ENCODE measurements around the gene KRT83. TPM values are rescaled to one million over a fixed set of nuclear protein-coding genes. Genes with fewer than 3 reads are reported as not detected.

The KRT83 gene
- total and polyA plus RNA-seq, 2 donors (not counting 1 experiment from before 2014, with no cell fraction given) = not detected

GRCh38 chr12:52310622-52311284, 10.4 kb downstream of the KRT83 start:
- Histone ChIP-seq H3K9ac (ENCODE audit: insufficient read depth, low read length) (no peak overlapping the region), H3K27ac (ENCODE audit: insufficient read depth, low read length) (no peak overlapping the region), H3K9me3 (ENCODE audit: control insufficient read depth, insufficient read depth, low read depth, low read length) (no peaks in the 10 kb centered on the region), H3K4me2 (ENCODE audit: extremely low read depth, insufficient read depth, low read length) (no peak overlapping the region), H4K20me1 (ENCODE audit: control insufficient read depth, extremely low read depth, insufficient read depth, low read length) (no peaks in the 10 kb centered on the region), H3K4me1 (ENCODE audit: control insufficient read depth, extremely low read depth, insufficient read depth, low read length) (no peaks in the 10 kb centered on the region), H2AFZ (ENCODE audit: low read length) (no peak overlapping the region), H3K79me2 (ENCODE audit: control insufficient read depth, insufficient read depth, low read length) (no peaks in the 10 kb centered on the region), H3K4me3 (replicated peaks in 1 of 4; ENCODE audit: control extremely low read depth in 1 of 4, insufficient read depth in 1 of 4, low read depth in 3 of 4, low read length in 4 of 4) (no peak overlapping the region), H3K27me3 (ENCODE audit: control insufficient read depth, insufficient read depth, low read length) (peaks cover 61% of the 10 kb centered on the region), H3K36me3 (ENCODE audit: control insufficient read depth, insufficient read depth, low read length) (no peaks in the 10 kb centered on the region)
- peak in 1 of 2 donors; percentile 20 for DNase-seq (ENCODE audit: low read depth in 2 of 2)
- TF ChIP-seq CTCF (conservative IDR thresholded peaks at IDR 0.05 in 1 of 2, IDR thresholded peaks at IDR 0.05 in 1 of 2; ENCODE audit: low read depth in 1 of 2, low read length in 2 of 2) = no peak
- no peak for TF ChIP-seq EZH2 (IDR thresholded peaks at IDR 0.05; ENCODE audit: low read length, missing control alignments)

GRCh38 chr12:52308806-52309425, 12.3 kb downstream of the KRT83 start:
- Histone ChIP-seq H3K4me2 (ENCODE audit: extremely low read depth, insufficient read depth, low read length) (no peak overlapping the region), H3K9me3 (ENCODE audit: control insufficient read depth, insufficient read depth, low read depth, low read length) (no peaks in the 10 kb centered on the region), H3K4me3 (replicated peaks in 1 of 4; ENCODE audit: control extremely low read depth in 1 of 4, insufficient read depth in 1 of 4, low read depth in 3 of 4, low read length in 4 of 4) (peak overlapping the region in 1 of 4 experiments; percentile 49), H3K4me1 (ENCODE audit: control insufficient read depth, extremely low read depth, insufficient read depth, low read length) (no peaks in the 10 kb centered on the region), H3K27me3 (ENCODE audit: control insufficient read depth, insufficient read depth, low read length) (peaks cover 52% of the 10 kb centered on the region), H4K20me1 (ENCODE audit: control insufficient read depth, extremely low read depth, insufficient read depth, low read length) (no peaks in the 10 kb centered on the region), H3K27ac (ENCODE audit: insufficient read depth, low read length) (no peak overlapping the region), H3K79me2 (ENCODE audit: control insufficient read depth, insufficient read depth, low read length) (no peaks in the 10 kb centered on the region), H3K36me3 (ENCODE audit: control insufficient read depth, insufficient read depth, low read length) (no peaks in the 10 kb centered on the region), H3K9ac (ENCODE audit: insufficient read depth, low read length) (no peak overlapping the region), H2AFZ (ENCODE audit: low read length) (no peak overlapping the region)
- TF ChIP-seq EZH2 (IDR thresholded peaks at IDR 0.05; ENCODE audit: low read length, missing control alignments) (peak; percentile 41), CTCF (conservative IDR thresholded peaks at IDR 0.05 in 1 of 2, IDR thresholded peaks at IDR 0.05 in 1 of 2; ENCODE audit: low read depth in 1 of 2, low read length in 2 of 2) (no peak)
- no peak for DNase-seq (ENCODE audit: low read depth in 2 of 2)

GRCh38 chr12:52307836-52308805, 13.1 kb downstream of the KRT83 start:
- no peaks in the 10 kb centered on the region for H3K4me1 ChIP-seq (ENCODE audit: control insufficient read depth, extremely low read depth, insufficient read depth, low read length)
- H3K27me3 ChIP-seq (ENCODE audit: control insufficient read depth, insufficient read depth, low read length) = peaks cover 46% of the 10 kb centered on the region
- H4K20me1 ChIP-seq (ENCODE audit: control insufficient read depth, extremely low read depth, insufficient read depth, low read length) = no peaks in the 10 kb centered on the region
- no peaks in the 10 kb centered on the region for H3K79me2 ChIP-seq (ENCODE audit: control insufficient read depth, insufficient read depth, low read length)
- no peaks in the 10 kb centered on the region for H3K36me3 ChIP-seq (ENCODE audit: control insufficient read depth, insufficient read depth, low read length)
- peak overlapping the region; percentile 23 for H3K9ac ChIP-seq (ENCODE audit: insufficient read depth, low read length)
- no peak overlapping the region for H3K27ac ChIP-seq (ENCODE audit: insufficient read depth, low read length)
- H2AFZ ChIP-seq (ENCODE audit: low read length) = peak overlapping the region; percentile 76
- TF ChIP-seq CTCF (conservative IDR thresholded peaks at IDR 0.05 in 1 of 2, IDR thresholded peaks at IDR 0.05 in 1 of 2; ENCODE audit: low read depth in 1 of 2, low read length in 2 of 2) (no peak), EZH2 (IDR thresholded peaks at IDR 0.05; ENCODE audit: low read length, missing control alignments) (peak; percentile 62)
- peak overlapping the region; percentile 71 for H3K4me2 ChIP-seq (ENCODE audit: extremely low read depth, insufficient read depth, low read length)
- peak overlapping the region; percentile 21 to 49 (median 33) for H3K4me3 ChIP-seq (replicated peaks in 1 of 4; ENCODE audit: control extremely low read depth in 1 of 4, insufficient read depth in 1 of 4, low read depth in 3 of 4, low read length in 4 of 4)
- H3K9me3 ChIP-seq (ENCODE audit: control insufficient read depth, insufficient read depth, low read depth, low read length) = no peaks in the 10 kb centered on the region
- peak; percentile 11 to 58 for DNase-seq (ENCODE audit: low read depth in 2 of 2)

All from fibroblast of lung (primary cell).